HepG2 (cell line): ENCODE results near the gene ZNF526. TPM values are rescaled to one million over a fixed set of nuclear protein-coding genes. Genes with fewer than 3 reads are reported as not detected.

Source experiments
- DPF2 ChIP-seq: sonication (generic); formaldehyde crosslinking; IDR thresholded peaks from 2 replicates; pipeline ENCODE4 v1.4.0; 2020; ENCODE audit warnings: mild to moderate bottlenecking, low read depth, missing genetic modification reagents, borderline replicate concordance
- FOXC1 ChIP-seq: sonication (generic); formaldehyde crosslinking; IDR thresholded peaks from 2 replicates; pipeline ENCODE4 v1.8.0; 2022; ENCODE audit warnings: mild to moderate bottlenecking, missing genetic modification reagents, borderline replicate concordance
- FUBP1 ChIP-seq: sonication (generic); formaldehyde crosslinking; IDR thresholded peaks from 2 replicates; pipeline ENCODE4 v1.5.1; 2020; ENCODE audit warnings: missing genetic modification reagents, mild to moderate bottlenecking, borderline replicate concordance
- GATA4 ChIP-seq: sonication (generic); IDR thresholded peaks from 2 replicates; pipeline ENCODE4 v1.6.1; 2016; ENCODE audit warnings: antibody characterized with exemption, low read depth, borderline replicate concordance
- HDAC6 ChIP-seq: fragments of 200-600 bp; sonication (generic); IDR thresholded peaks from 2 replicates; pipeline ENCODE4 v1.7.0; 2017; ENCODE audit warnings: mild to moderate bottlenecking, antibody characterized with exemption, low read length, low read depth
- KDM5B ChIP-seq: sonication (generic); formaldehyde crosslinking; IDR thresholded peaks from 2 replicates; pipeline ENCODE4 v1.4.0; 2020; ENCODE audit warnings: missing genetic modification reagents, mild to moderate bottlenecking, borderline replicate concordance
- KLF16 ChIP-seq, 2 experiments: sonication (generic) in 1 of 2; formaldehyde crosslinking in 1 of 2; IDR thresholded peaks; 2 replicates each; pipeline versions ENCODE4 v1.6.1 to v1.8.0; 2016 to 2023; ENCODE audit warnings: missing genetic modification reagents in 2 of 2, missing compliant biosample characterization in 1 of 2
- NFKBIZ ChIP-seq: IDR thresholded peaks from 2 replicates; pipeline ENCODE4 v1.6.1; 2018; ENCODE audit warnings: missing genetic modification reagents, missing compliant biosample characterization
- ZBED4 ChIP-seq: sonication (generic); formaldehyde crosslinking; IDR thresholded peaks from 2 replicates; pipeline ENCODE4 v1.4.0; 2020; ENCODE audit warnings: missing genetic modification reagents, borderline replicate concordance
- ZC3H13 ChIP-seq: sonication (generic); formaldehyde crosslinking; IDR thresholded peaks from 2 replicates; pipeline ENCODE4 v1.8.1; 2023; ENCODE audit warnings: mild to moderate bottlenecking, missing genetic modification reagents, moderate library complexity
- ZFX ChIP-seq: sonication (generic); formaldehyde crosslinking; IDR thresholded peaks from 2 replicates; pipeline ENCODE4 v1.4.0; 2020; ENCODE audit warnings: mild to moderate bottlenecking, low read depth, missing genetic modification reagents, moderate library complexity
- ZKSCAN5 ChIP-seq: sonication (generic); formaldehyde crosslinking; IDR thresholded peaks from 2 replicates; pipeline ENCODE4 v1.5.1; 2020; ENCODE audit warnings: mild to moderate bottlenecking, missing genetic modification reagents
- ZNF20 ChIP-seq: sonication (generic); formaldehyde crosslinking; IDR thresholded peaks from 2 replicates; pipeline ENCODE4 v1.4.0; 2020; ENCODE audit warnings: mild to moderate bottlenecking, moderate library complexity, missing genetic modification reagents
- ZNF205 ChIP-seq: IDR thresholded peaks from 2 replicates; pipeline ENCODE4 v1.6.1; 2018; ENCODE audit warnings: missing biosample characterization, missing genetic modification reagents
- ZNF235 ChIP-seq: sonication (generic); formaldehyde crosslinking; IDR thresholded peaks from 2 replicates; pipeline ENCODE4 v1.8.1; 2023; ENCODE audit warnings: mild to moderate bottlenecking, missing genetic modification reagents, borderline replicate concordance
- ZNF256 ChIP-seq: sonication (generic); formaldehyde crosslinking; conservative IDR thresholded peaks from 2 replicates; pipeline ENCODE4 v1.4.0; 2020; ENCODE audit warnings: missing genetic modification reagents
- ZNF333 ChIP-seq: sonication (generic); formaldehyde crosslinking; IDR thresholded peaks from 2 replicates; pipeline ENCODE4 v1.4.0; 2020; ENCODE audit warnings: mild to moderate bottlenecking, missing genetic modification reagents, borderline replicate concordance
- ZNF33B ChIP-seq: sonication (generic); formaldehyde crosslinking; IDR thresholded peaks from 2 replicates; pipeline ENCODE4 v1.5.1; 2020; ENCODE audit warnings: mild to moderate bottlenecking, missing genetic modification reagents
- ZNF564 ChIP-seq: sonication (generic); formaldehyde crosslinking; IDR thresholded peaks from 2 replicates; pipeline ENCODE4 v1.8.1; 2023; ENCODE audit warnings: mild to moderate bottlenecking, missing genetic modification reagents
- ZNF569 ChIP-seq: sonication (generic); formaldehyde crosslinking; IDR thresholded peaks from 2 replicates; pipeline ENCODE4 v1.5.0; 2020; ENCODE audit warnings: mild to moderate bottlenecking, missing genetic modification reagents, moderate library complexity, borderline replicate concordance
- ZNF652 ChIP-seq: IDR thresholded peaks from 2 replicates; pipeline ENCODE4 v1.6.1; 2016; ENCODE audit warnings: low read depth, borderline replicate concordance
- polyA plus RNA-seq, 8 experiments: library from polyadenylated mRNA; depleted of rRNA in 3 of 8; stranded (reverse) in 7 of 8; unstranded in 1 of 8; fragments of >200 nt; fragmentation: Illumina TruSeq in 4 of 8; extraction: Trizol in 4 of 8; gene quantifications; 2 replicates each; pipeline versions ENCODE4 v1.2.1 to v1.2.3, GENCODE V29; 2011 to 2016; ENCODE audit warnings: low read depth in 4 of 8, missing spikeins in 1 of 8, mixed read lengths in 1 of 8; ENCODE audit not compliant: insufficient read depth in 1 of 8
- total RNA-seq, 5 experiments: library from RNA; depleted of rRNA; stranded (reverse); fragments of >200 nt; fragmentation: Illumina TruSeq; extraction: Trizol; gene quantifications; 2 replicates each; pipeline ENCODE4 v1.2.3, GENCODE V29; 2016; ENCODE audit warnings: low read depth in 1 of 5

The ZNF526 gene
- total and polyA plus RNA-seq, 2 of the 13 experiments (the other 11 are each of a cell fraction or from before 2014, with no cell fraction given): 3.3 to 8.4 TPM

GRCh38 chr19:42269478-42270345, 49.6 kb downstream of the ZNF526 start (continued):
- TF ChIP-seq ZNF333 (CRISPR knock-in tag) (0 out of 2 replicates have a peak, but pooled peaks have one; percentile 21), ZNF205 (no peak), ZFX (CRISPR knock-in tag) (peak; percentile 11), ZC3H13 (CRISPR knock-in tag) (no peak), ZNF235 (CRISPR knock-in tag) (0 out of 2 replicates have a peak, but pooled peaks have one; percentile 25), ZNF564 (CRISPR knock-in tag) (no peak), KLF16 (CRISPR knock-in tag; IDR thresholded peaks at IDR 0.05) (0 out of 4 replicates have a peak, but pooled peaks of 1 of the 2 experiments have one; percentile 10), ZNF256 (CRISPR knock-in tag) (no peak), ZKSCAN5 (CRISPR knock-in tag) (no peak), ZNF652 (no peak), FOXC1 (0 out of 2 replicates have a peak, but pooled peaks have one; percentile 3), ZNF20 (CRISPR knock-in tag) (0 out of 2 replicates have a peak, but pooled peaks have one; percentile 36), ZBED4 (CRISPR knock-in tag) (no peak), NFKBIZ (CRISPR knock-in tag) (no peak), DPF2 (no peak), FUBP1 (CRISPR knock-in tag) (no peak), ZNF569 (CRISPR knock-in tag) (no peak), KDM5B (CRISPR knock-in tag) (0 out of 2 replicates have a peak, but pooled peaks have one; percentile 30), GATA4 (no peak), ZNF33B (CRISPR knock-in tag) (0 out of 2 replicates have a peak, but pooled peaks have one; percentile 54), HDAC6 (no peak)
